Measurements from ENCODE around the gene NUDT7.

GRCh38 chr16:77760800-77761199 is 38.5 kb downstream of the NUDT7 start:
- TF ChIP-seq CTCF (conservative IDR thresholded peaks at IDR 0.05; ENCODE audit: low read depth, low read length) (no peak), EZH2 (IDR thresholded peaks at IDR 0.05; ENCODE audit: borderline replicate concordance, low read depth, low read length, poor library complexity, severe bottlenecking) (no peak)

All from A673 (cell line).